Epidermal melanocyte (primary cell): Measurements from ENCODE around the gene CIAO3.
A peak's percentile ranks its signal among the peaks of the same experiment; 100 is the strongest.

Experiments used
- DNase-seq: peaks from one replicate; pipeline ENCODE4 v3.0.0; 2011; ENCODE audit warnings: low spot score; ENCODE audit not compliant: insufficient read length

CIAO3 gene

DNA sequence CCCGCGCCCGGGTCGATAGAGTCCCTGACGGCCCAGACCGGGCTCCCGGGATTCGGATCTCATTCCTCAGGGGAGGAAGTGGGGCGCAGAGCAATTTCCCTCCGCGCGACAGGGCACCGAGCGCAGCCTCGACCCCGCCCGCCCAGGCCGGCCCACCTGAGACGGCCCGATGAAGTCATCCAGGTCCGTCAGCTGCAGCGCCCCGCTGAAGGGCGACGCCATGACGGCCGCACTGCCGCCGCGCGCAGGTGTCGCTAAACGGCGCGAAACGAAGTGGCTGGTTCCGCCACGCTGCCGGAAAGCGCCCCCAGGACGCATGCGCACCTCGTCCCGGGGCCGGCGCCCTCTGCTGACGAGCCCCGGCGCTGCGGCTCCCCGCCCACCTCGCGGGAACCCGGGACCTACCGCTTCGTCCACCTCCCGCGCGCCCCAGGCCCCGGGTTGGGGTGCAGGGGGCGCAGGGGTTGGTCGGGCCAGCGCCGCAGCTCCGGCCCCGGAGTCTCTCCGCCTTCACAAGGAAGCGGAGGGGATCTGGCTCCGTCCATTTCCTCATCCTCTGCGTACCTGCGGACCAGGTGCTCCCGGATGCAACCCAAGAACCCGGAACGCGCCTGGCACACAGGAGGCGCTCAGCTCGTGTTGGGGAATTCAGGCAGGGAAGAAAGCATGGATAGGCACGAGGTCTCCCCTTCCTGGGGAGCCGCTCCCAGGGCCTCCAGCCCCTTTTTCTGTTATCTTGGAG, at the start of gene CIAO3:
CIAO3 (minus strand) TSS at position 234 of the 742 bp plus-strand sequence; CDS start at position 222, 12 bp downstream.
- DNase-seq: peak; percentile 96

DNA sequence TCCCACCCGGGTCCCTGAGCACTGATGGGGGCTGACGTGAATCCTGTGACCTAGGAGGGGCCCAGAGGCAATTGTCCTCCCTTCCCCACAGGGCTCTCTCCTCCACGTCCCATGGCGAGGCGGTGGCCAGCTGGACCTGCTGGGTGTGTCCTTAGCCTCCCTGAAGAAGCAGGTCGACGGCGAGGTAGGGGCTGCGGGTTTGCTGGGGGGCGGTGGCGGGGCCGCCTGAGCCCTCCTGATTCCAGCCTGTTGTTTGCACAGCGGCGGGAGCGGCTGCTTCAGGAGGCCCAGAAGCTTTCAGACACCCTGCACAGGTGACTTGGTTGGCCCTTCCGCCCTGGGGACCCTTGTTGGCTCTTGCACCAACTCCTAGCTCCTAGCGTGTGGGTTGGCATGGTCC, 49.3 kb upstream of the CIAO3 start:
- DNase-seq: no peak

DNA sequence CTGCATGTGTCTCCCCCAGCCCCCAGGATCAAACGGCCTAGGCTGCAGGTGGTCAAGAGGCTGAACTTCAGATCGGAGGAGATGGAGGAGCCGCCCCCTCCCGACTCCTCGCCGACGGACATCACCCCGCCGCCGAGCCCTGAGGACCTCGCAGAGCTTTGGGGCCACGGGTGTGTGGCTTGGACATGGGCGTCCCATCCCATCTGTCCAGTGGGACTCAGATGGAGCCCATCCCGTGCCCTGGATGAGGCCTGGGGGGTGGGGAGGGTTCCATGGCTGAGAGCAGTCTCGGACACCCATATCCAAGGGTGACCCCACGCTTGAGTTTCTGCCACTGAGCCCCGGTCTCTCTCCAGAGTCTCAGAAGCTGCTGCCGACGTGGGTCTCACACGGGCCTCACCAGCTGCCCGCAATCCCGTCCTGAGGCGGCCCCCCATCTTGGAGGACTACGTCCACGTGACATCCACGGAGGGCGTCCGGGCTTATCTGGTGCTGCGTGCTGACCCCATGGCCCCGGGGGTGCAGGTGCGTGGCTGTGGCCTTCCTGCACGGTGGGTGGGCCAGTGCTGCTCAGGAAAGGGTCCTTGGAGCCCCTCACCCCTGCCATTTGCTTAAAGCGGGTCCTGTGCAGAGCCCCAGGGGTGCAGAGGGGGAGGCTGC, 48.5 kb upstream of the CIAO3 start:
- DNase-seq: no peak

DNA sequence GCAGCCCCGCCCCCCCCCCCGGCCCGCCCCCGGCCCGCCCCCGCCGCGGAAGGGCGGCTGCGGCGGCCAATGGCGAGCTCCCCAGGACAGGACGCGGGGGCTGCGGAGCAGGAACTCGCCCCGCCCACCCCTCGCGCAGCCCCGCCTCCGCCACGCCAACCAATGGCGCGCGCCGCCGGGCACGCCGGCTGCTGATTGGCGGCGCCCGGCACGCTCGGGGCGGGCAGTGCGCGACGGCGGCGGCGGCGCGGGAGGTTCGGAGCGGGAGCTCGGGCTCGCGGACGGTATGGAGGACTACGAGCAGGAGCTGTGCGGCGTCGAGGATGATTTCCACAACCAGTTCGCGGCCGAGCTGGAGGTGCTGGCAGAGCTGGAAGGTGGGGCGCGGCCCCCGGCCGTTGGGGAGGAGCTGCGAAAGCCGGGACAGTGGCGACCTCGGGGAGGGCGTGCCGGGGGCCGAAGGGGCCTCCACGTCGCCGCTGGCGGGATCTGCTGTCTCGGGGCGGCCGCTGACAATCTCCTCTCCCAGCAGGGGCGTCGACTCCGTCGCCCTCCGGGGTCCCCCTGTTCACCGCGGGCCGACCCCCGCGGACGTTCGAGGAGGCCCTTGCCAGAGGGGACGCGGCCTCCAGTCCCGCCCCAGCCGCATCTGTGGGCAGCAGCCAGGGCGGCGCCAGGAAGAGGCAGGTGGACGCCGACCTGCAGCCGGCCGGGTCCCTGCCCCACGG, 47.8 kb upstream of the CIAO3 start, which contains the start of gene CHTF18:
CHTF18 (plus strand) TSS at position 222 of the 728 bp plus-strand sequence; CDS start at position 287, 65 bp downstream.
- DNase-seq: peak; percentile 100

DNA sequence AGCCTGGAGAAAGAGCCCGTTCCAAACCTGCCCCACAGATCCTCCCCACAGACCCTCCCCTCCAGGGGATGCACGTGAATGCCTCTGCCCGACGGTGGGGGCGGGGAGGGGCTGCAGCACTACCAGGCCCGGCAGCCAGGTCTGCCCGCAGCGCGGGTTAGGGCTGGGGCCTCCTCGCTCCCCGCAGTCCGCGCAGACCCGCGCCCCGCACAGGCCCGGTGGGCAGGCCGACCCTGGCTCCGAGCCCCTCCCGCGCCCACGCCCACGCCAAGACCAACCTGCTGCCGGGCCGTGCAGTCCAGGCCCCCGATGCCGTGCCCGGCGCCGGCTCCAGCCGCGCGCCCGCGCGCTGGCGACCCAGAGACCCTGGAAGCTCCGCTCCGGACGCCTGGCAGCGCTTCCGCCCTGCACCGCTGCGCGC, 47.2 kb upstream of the CIAO3 start, which contains the start of gene RPUSD1:
RPUSD1 (minus strand) TSS at position 404 of the 421 bp plus-strand sequence. CDS start 644 bp downstream, outside the sequence.
- DNase-seq: no peak

DNA sequence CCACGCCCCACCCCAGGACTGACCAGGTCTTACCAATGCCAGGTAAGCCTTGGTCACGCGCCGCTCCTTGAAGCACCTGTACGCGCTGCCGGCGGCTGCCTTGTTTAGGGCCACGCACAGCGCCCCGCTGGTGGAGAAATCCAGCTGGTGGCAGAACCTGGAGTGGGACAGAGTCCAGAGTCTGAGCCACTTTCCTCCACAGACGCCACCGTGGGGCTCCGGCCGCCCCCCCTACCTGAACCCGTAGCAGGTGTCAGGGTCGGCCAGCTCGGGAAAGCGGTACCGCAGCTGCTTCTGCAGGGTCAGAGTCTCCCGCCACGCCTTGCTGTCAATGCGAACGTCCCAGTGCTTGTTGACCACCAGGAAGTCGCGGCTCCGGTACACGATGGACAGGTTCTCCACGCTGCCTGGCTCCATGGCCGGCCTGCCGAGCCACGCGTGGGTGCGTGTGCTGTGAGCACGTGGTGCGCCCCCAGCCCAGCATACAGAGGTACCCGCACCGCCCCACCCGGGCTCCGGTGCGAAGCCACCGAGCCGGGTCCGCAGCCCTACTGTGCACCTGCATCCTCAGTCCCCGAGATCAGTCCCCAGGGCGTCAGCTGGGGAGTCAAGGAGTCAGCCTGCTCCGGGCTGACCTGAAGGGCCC, 46.6 kb upstream of the CIAO3 start:
- no peak for DNase-seq

DNA sequence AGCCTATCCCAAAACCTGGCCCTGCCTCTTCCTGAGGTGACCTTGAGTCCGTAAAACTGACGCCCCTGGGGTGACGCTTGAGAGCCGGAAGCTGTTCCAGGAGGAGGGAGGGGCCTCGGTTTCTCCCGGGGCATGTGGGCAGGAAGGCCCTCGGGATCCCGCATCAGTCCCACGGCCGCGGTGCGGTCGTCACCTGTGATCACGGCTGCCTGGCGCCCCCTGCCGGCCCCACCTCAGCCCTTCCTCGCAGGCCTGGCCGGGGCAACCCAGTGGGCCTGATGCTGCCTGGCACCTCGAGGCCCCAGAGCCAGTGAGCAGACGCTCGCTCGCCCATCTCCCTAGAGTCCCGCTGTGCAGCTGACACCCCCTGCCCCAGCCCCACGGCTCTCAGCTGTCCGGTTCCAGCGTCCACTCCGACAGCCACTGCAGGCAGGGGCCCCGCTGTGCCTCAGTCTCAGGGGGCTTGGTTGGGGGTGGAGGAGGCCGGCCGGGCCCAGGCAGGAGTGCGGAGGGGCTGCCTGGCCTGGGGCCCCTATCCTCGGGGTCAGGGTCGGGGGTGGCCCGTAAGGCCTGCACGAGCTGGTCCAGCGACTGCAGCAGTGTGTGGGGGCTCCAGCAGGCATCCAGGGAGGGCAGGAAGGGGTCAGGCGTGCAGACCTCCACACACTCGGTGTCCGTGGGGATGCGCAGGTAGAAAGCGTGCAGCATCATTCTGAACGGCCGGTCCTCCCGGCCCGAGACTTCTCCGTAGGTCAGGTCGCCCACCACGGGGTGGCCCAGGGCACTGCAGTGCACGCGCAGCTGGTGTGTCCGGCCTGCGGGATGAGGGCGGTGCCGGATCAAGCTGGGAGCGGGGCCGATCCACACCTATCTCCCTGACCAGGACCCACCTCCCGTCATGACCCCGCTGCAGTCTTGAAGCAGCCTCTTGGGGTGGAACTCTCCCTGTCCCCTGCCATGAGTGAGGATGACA, 45.1 kb upstream of the CIAO3 start:
- DNase-seq: no peak

DNA sequence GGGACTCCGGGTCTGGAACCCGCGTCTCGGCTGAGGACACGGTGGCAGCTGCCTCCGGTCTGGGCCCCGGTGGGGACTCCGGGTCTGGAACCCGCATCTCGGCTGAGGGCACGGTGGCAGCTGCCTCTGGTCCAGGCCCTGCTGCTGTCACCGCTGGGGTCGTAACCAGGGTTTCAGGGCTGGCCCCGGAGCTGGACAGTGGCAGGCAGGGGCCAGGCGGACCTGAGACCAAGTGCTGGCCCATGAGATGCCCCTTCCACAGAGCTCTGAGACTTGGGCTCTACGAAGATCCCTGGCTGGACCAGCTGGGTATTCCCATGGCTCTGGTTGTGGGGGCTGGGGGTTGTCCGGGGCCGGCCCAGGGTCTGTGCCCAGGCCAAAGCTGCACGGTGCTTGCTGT, 43.6 kb upstream of the CIAO3 start:
- DNase-seq: no peak

DNA sequence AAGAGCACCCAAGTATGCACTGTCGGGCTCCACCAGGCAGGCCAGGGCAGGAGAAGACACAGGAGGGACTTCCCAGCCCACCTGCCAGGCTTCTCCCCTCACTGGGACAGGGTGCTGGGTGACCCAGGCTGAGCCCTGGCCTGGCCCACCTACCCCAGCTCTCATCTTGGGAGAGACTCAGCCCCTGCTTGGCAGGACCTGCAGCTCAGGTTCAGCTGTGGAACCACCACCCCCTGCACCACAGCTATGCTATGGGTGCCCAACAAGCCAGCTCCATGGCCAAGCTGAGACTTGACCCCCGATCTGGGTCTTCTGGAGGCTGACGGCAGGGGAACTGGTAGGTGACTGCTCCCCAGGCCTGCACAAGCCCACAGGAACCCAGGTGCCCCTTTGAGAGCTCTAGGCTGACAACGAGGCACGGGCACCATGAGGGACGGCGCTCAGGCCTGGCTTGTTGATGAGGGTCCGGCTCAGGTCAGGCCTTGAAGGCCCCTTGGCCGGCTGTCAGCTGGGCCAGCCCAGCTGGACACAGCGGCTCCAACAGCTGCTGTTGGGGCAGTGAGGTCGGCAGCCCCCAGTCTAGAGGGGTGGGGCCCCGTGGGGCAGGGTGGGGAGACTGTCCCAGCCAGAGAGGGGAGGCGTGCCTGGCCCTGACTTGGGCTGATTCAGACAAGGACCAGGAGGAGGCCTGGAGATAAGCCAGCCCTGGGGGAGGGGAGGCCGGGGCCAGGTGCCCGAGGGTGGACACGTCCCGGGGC, 42.8 kb upstream of the CIAO3 start:
- DNase-seq: no peak

DNA sequence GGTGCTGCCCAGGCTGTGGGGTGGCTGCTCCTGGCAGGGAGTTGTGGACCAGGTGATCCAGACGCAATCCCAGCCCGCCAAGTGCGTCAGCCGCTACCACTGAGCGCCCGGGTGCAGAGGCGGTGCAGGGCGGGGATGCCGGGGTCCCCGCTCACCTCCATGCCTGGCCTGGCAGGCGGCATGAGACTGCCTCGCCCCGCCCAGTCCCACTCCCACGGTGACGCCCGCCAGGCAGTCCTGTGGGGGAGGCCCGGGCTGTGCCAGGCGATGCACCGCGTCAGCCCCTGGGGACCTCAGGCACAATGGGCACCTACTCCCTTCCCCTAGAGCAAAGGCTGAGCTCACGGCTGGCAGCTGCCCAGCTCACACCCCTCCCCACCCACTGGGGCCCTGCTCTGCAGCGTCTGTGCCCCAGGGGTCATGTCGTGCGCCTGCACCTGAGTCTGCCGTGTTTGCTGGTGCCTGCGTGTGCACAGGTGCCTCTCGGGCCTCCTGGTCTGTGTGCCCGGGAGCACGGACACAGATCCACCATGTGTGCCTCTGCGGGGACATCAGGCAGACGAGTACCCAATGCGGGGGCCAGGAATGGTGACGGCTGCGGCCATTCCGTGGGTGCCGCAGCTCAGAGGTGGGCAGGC, 42.1 kb upstream of the CIAO3 start:
- no peak for DNase-seq

DNA sequence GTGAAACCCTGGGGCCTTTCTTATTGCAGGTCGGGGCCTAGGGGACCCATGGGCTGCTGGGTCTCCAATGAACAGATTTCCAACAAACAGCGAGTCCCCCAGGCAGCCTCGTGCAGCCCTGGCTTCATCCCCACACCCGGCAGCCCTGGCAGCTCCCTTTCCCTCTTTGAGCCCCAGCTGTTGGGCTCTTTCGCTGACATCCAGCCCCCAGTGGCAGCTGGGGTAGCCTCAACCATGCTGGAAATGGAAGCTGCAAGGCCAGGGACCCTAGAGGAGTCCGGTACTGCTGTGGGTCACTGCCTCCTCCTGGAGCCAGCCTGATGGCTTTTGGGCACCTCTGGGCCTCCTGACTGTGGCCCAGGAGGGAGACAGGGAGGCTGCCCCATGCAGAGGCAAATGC, 41.5 kb upstream of the CIAO3 start:
- DNase-seq: no peak

DNA sequence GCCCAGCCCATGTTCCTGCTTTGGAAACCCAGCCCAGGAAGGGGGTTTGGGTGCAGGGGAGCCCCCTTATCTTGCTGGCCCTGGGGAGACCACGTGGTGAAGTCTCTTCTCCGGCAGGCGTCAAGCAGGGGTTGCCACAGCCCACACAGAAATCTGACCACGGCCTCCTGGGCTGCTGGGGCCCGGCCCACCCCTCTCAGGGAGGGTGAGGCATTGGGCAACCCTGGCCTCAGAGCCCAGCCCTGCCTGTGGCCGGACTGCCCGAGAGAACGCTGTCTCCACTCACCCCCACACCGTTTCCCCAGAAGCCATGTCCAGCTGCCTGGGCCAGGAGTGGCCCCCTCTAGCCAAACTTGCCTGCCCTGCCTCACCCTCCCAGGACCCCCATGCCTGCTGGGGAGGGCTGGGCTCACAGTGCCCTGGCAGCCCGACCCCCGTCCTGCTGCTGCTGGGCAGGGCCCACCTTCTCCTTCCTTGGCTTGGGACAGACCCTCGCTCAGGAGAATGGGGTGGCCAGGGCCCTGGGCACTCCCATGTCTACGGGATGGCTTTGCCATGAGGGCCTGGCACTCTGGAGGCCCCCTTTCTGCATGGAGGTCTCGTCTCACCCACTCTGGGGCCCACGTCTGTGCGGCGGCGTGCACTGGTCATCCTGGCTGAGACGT, 40.7 kb upstream of the CIAO3 start:
- DNase-seq: no peak

DNA sequence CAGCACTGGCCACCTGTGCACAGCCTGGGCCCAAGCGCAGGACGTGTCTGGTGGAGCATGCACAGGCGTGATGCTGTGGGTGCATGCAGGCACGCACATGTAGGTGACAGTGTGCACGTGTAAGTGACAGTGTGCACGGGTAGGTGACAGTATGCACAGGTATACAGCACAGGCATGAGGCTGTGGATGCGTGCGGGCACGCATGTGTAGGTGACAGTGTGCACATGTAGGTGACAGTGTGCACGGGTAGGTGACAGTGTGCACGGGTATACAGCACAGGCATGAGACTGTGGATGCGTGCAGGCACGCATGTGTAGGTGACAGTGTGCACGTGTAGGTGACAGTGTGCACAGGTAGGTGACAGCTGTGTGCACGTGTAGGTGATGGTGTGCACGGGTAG, 39.5 kb upstream of the CIAO3 start:
- no peak for DNase-seq

DNA sequence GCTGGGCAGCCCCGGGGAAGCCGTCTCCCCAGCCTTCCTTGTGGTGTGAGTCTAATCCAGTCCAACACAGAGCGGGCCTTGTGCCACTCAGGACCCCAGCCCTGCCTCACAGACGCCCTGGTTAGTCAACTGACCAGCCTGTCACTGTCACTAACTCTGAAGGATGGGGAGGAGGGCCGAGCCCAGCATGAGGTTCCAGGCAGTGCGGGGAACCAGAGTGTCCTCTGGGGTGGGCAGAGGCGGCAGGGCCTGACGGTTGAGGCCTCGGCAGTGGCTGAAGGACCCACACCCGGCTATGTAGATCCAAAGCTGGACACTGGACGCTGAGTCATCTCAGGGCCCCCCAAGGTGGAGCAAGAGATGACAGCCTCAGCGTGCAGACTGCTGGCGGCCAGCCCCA, 38.8 kb upstream of the CIAO3 start:
- no peak for DNase-seq

DNA sequence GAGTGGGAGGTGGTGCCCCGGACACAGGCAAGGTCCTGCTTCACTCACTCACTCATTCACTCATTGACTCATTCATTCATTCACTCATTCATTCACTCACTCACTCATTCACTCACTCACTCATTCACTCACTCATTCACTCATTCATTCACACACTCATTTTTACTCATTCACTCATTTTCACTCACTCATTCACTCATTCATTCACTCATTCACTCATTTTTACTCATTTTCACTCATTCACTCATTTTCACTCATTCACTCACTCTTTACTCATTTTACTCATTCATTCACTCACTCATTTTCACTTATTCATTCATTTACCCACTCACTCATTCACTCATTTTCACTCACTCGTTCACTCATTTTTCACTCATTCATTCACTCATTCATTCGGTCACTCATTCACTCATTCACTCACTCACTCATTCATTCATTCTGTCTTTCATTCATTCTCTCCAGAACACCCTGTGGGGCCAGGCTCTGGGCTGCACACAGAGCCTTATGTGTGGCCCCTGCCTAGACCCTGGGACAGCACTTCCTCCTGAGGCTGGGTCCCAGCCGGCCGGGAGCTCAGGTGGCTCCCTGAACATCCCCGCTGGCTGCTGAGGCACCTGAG, 38.2 kb upstream of the CIAO3 start:
- no peak for DNase-seq

DNA sequence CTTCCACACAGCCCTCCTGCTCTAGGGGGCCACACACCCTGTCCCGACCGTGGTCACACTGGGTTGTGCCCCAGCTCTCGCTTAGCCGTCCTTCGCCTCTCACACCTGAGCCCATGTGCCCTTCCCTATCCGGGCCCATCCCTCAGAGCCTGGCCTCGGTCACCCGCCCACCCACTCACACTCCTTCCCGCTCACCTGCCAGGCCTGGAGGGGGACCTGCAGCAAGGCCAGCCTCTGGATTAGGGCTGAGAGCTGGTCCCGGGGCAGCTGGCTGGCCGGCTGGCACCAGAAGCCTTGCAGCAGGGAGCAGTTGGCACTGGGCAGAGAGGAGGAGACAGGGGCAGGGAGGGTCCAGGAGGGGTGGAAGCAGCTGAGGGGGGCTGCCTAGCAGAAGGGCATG, 37.6 kb upstream of the CIAO3 start:
- DNase-seq: no peak

DNA sequence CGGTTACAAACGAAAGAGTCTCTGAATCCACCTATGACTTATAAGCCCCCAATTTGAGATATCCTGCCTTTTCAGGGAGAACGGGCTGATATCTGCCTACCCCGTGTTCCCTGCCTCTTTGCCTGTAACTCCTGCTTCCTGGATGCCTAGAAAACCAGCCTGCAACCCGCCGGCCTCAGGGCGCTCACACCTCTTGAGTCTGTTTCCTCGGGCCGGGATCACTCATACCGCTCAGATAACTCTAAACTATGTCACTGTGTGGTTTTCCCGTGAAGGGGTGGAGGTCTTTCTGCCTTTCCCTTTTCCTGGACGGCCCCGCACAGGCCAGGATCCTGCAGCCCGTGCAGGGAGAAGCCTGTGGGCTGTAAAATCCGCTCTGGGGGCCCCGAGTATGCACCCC, 37.0 kb upstream of the CIAO3 start:
- DNase-seq: no peak

DNA sequence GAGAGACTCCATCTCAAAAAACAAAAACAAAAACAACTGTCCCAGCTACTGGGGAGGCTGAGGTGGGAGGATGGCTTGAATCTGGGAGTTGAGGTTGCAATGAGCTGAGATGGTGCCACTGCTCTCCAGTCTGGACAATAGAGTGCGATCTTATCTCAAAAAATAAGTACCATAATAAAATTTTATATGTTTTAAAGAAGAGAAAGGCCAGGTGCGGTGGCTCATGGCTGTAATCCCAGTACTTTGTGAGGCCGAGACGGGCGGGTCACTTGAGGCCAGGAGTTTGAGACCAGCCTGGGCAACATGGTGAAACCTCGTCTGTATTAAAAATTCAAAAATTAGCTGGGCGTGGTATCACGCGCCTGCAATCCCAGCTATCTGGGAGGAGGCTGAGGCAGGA, 36.0 kb upstream of the CIAO3 start:
- no peak for DNase-seq
